ENCODE measurements around the gene STIP1. TPM values are rescaled to one million over a fixed set of nuclear protein-coding genes. Genes with fewer than 3 reads are reported as not detected.

Gene STIP1
- total and polyA plus RNA-seq, 9 of the 15 experiments (the other 6 are each of a cell fraction or from before 2014, with no cell fraction given), result 58.1 to 465 (median 346) TPM

GRCh38 chr11:64246871-64247728 lies 61.1 kb downstream of the STIP1 start, which contains the start of gene PPP1R14B (continued):
- TF ChIP-seq GATAD2B (IDR thresholded peaks at IDR 0.05; ENCODE audit: borderline replicate concordance), result no peak
- TF ChIP-seq ZBTB12 (CRISPR knock-in tag; IDR thresholded peaks at IDR 0.05), result no peak
- TF ChIP-seq KDM1A (IDR thresholded peaks at IDR 0.05), result no peak
- peak in 1 of 2 experiments; percentile 75; a peak in 1 of 4 replicates for TF ChIP-seq TEAD1 (CRISPR knock-in tag; IDR thresholded peaks at IDR 0.05)
- no peak for TF ChIP-seq XRCC4 (IDR thresholded peaks at IDR 0.05; ENCODE audit: extremely low read depth, insufficient read depth, insufficient read length)
- peak; percentile 72; the same call in 1 of the 2 replicates for TF ChIP-seq FOXK1 (CRISPR knock-in tag; IDR thresholded peaks at IDR 0.05; ENCODE audit: borderline replicate concordance)
- 0 out of 2 replicates have a peak, but pooled peaks have one; percentile 15 for TF ChIP-seq ZNF431 (CRISPR knock-in tag; IDR thresholded peaks at IDR 0.05)
- no peak for TF ChIP-seq TCF7L2 (IDR thresholded peaks at IDR 0.05; ENCODE audit: low read depth, low read length)
- peak; percentile 37; the same call in 1 of the 2 replicates for TF ChIP-seq AFF4 (CRISPR knock-in tag; IDR thresholded peaks at IDR 0.05)
- no peak for TF ChIP-seq ZNF79 (CRISPR knock-in tag; IDR thresholded peaks at IDR 0.05; ENCODE audit: low read depth)
- TF ChIP-seq POLR3G (IDR thresholded peaks at IDR 0.05; ENCODE audit: extremely low read depth, insufficient read length, insufficient replicate concordance), result no peak
- TF ChIP-seq JUND (IDR thresholded peaks at IDR 0.05; ENCODE audit: borderline replicate concordance, low read depth, low read length), result no peak
- 0 out of 3 replicates have a peak, but pooled peaks have one; percentile 13 for TF ChIP-seq JUND (tag; IDR thresholded peaks at IDR 0.05; ENCODE audit: borderline replicate concordance, low read depth, low read length)
- no peak for TF ChIP-seq RFX5 (IDR thresholded peaks at IDR 0.05; ENCODE audit: low read depth, low read length)
- TF ChIP-seq ZNF217 (CRISPR knock-in tag; IDR thresholded peaks at IDR 0.05), result no peak
- TF ChIP-seq CBFB (CRISPR knock-in tag; IDR thresholded peaks at IDR 0.05), result peak; percentile 94
- no peak for TF ChIP-seq MED1 (CRISPR knock-in tag; IDR thresholded peaks at IDR 0.05; ENCODE audit: borderline replicate concordance)
- no peak for TF ChIP-seq CBX5 (IDR thresholded peaks at IDR 0.05; ENCODE audit: borderline replicate concordance, low read depth)
- TF ChIP-seq FOXM1 (IDR thresholded peaks at IDR 0.05; ENCODE audit: low read depth), result peak; percentile 23; the same call in 1 of the 2 replicates
- TF ChIP-seq FOXM1 (CRISPR knock-in tag; IDR thresholded peaks at IDR 0.05; ENCODE audit: low read depth), result 0 out of 2 replicates have a peak, but pooled peaks have one; percentile 48
- no peak for TF ChIP-seq GATAD2A (IDR thresholded peaks at IDR 0.05)
- peak in 1 of 2 experiments; percentile 13; a peak in 1 of 4 replicates for TF ChIP-seq RCOR1 (IDR thresholded peaks at IDR 0.05; ENCODE audit: borderline replicate concordance in 1 of 2, low read depth in 2 of 2, low read length in 2 of 2)
- 0 out of 2 replicates have a peak, but pooled peaks have one; percentile 16 for TF ChIP-seq ZNF695 (CRISPR knock-in tag; IDR thresholded peaks at IDR 0.05)
